IMR-90 (cell line): ENCODE measurements around the gene RFX1. TPM values are rescaled to one million over a fixed set of nuclear protein-coding genes. Genes with fewer than 3 reads are reported as not detected.

Source experiments
- ATAC-seq: fragments of 200-7000 bp; cut with Tn5 transposase; 2 replicates; pipeline ENCODE4 v1.9.1; 2020; ENCODE audit warnings: low read depth, mild to moderate bottlenecking, moderate library complexity
- BruUV-seq: library from RNA; stranded (reverse); fragments of 400-500 nt; replicated peaks from 2 replicates; lab custom pipeline; 2021; lab: Mats Ljungman, UMichigan
- CTCF ChIA-PET: fragments of 300-600 bp; formaldehyde crosslinking; extraction: SDS; loops from one replicate; lab custom pipeline; 2021; ENCODE audit warnings: antibody characterized with exemption; lab: Yijun Ruan, JAX
- POLR2A ChIA-PET: fragments of 300-600 bp; sonication (Branson Sonifier 250); formaldehyde crosslinking; loops from one replicate; lab custom pipeline; 2022; ENCODE audit warnings: antibody characterized with exemption; ENCODE audit not compliant: unreplicated experiment; lab: Charles Lee
- DNase-seq: peaks from one replicate; pipeline ENCODE4 v3.0.0; 2013
- H2AFZ ChIP-seq: replicated peaks from 2 replicates; pipeline ENCODE3; 2013; ENCODE audit warnings: low read length, mild to moderate bottlenecking; ENCODE audit not compliant: poor library complexity
- H2AK5ac ChIP-seq: 2 replicates; pipeline ENCODE4 v1.6.1; 2013; ENCODE audit warnings: low read depth, low read length, inconsistent platforms
- H2AK9ac ChIP-seq: replicated peaks from 2 replicates; pipeline ENCODE3; 2013; ENCODE audit warnings: mild to moderate bottlenecking, low read depth, low read length, moderate library complexity; ENCODE audit not compliant: poor library complexity
- H2BK120ac ChIP-seq: 2 replicates; pipeline ENCODE4 v1.6.1; 2013; ENCODE audit warnings: low read depth, low read length, inconsistent platforms
- H2BK15ac ChIP-seq: 3 replicates; pipeline ENCODE4 v1.6.1; 2013; ENCODE audit warnings: low read depth, low read length, inconsistent platforms
- H2BK20ac ChIP-seq: 2 replicates; pipeline ENCODE4 v1.6.1; 2013; ENCODE audit warnings: low read depth, mild to moderate bottlenecking, inconsistent platforms, low read length, moderate library complexity
- H2BK5ac ChIP-seq: 2 replicates; pipeline ENCODE4 v1.6.1; 2013; ENCODE audit warnings: mild to moderate bottlenecking, low read depth, low read length, inconsistent platforms; ENCODE audit not compliant: poor library complexity, severe bottlenecking
- H3K14ac ChIP-seq: replicated peaks from 2 replicates; pipeline ENCODE4 v1.6.1; 2013; ENCODE audit warnings: low read depth, low read length, inconsistent platforms
- H3K18ac ChIP-seq: 2 replicates; pipeline ENCODE4 v1.6.1; 2013; ENCODE audit warnings: low read depth, low read length, control low read depth
- H3K23ac ChIP-seq: 2 replicates; pipeline ENCODE4 v1.6.1; 2013; ENCODE audit warnings: low read depth, low read length, inconsistent platforms
- H3K27ac ChIP-seq: 2 replicates; pipeline ENCODE4 v1.5.1; 2013; ENCODE audit warnings: mild to moderate bottlenecking, control low read depth, low read length; ENCODE audit not compliant: insufficient read depth
- H3K27me3 ChIP-seq: 2 replicates; pipeline ENCODE4 v1.6.1; 2013; ENCODE audit warnings: low read length; ENCODE audit not compliant: control insufficient read depth, insufficient read depth
- H3K36me3 ChIP-seq: 2 replicates; pipeline ENCODE4 v1.6.1; 2013; ENCODE audit warnings: low read length, mixed read lengths; ENCODE audit not compliant: control insufficient read depth, insufficient read depth
- H3K4ac ChIP-seq: 2 replicates; pipeline ENCODE4 v1.6.1; 2013; ENCODE audit warnings: low read depth, low read length, inconsistent platforms
- H3K4me1 ChIP-seq: 2 replicates; pipeline ENCODE4 v1.6.1; 2013; ENCODE audit warnings: low read length, mixed read lengths; ENCODE audit not compliant: control insufficient read depth, insufficient read depth
- H3K4me2 ChIP-seq: 2 replicates; pipeline ENCODE4 v1.6.1; 2013; ENCODE audit warnings: low read depth, mild to moderate bottlenecking, control low read depth, low read length, moderate library complexity
- H3K4me3 ChIP-seq: 2 replicates; pipeline ENCODE4 v1.5.1; 2013; ENCODE audit warnings: low read depth, mild to moderate bottlenecking, control low read depth, low read length, moderate library complexity; ENCODE audit not compliant: insufficient read depth
- H3K56ac ChIP-seq: 2 replicates; pipeline ENCODE4 v1.6.1; 2013; ENCODE audit warnings: low read length, inconsistent platforms; ENCODE audit not compliant: insufficient read depth; ENCODE audit errors: extremely low read depth
- H3K79me1 ChIP-seq, 2 experiments: 2 replicates each; pipeline ENCODE4 v1.6.1; 2013; ENCODE audit warnings: low read length in 2 of 2, inconsistent platforms in 1 of 2, low read depth in 1 of 2
- H3K9ac ChIP-seq: 2 replicates; pipeline ENCODE4 v1.6.1; 2013; ENCODE audit warnings: low read depth, low read length, control low read depth
- H3K9me1 ChIP-seq: 2 replicates; pipeline ENCODE4 v1.6.1; 2013; ENCODE audit warnings: low read length, inconsistent platforms; ENCODE audit not compliant: insufficient read depth
- H3K9me3 ChIP-seq: 2 replicates; pipeline ENCODE4 v1.6.1; 2013; ENCODE audit warnings: low read length; ENCODE audit not compliant: control insufficient read depth, insufficient read depth
- H4K20me1 ChIP-seq: 2 replicates; pipeline ENCODE4 v1.6.1; 2013; ENCODE audit warnings: low read length, inconsistent platforms; ENCODE audit not compliant: insufficient read depth
- H4K5ac ChIP-seq: 2 replicates; pipeline ENCODE4 v1.6.1; 2013; ENCODE audit warnings: mild to moderate bottlenecking, low read depth, low read length, control low read depth
- H4K8ac ChIP-seq, 2 experiments: 2 replicates each; pipeline ENCODE4 v1.6.1; 2013; ENCODE audit warnings: low read depth in 2 of 2, low read length in 2 of 2, control low read depth in 1 of 2, inconsistent platforms in 1 of 2
- H4K91ac ChIP-seq: 2 replicates; pipeline ENCODE4 v1.6.1; 2013; ENCODE audit warnings: low read depth, low read length, inconsistent platforms; ENCODE audit not compliant: insufficient read depth
- FOS ChIP-seq: fragments of 150-350 bp; IDR thresholded peaks from 2 replicates; pipeline ENCODE4 v1.6.1; 2016; ENCODE audit warnings: low read depth, low read length
- MAFK ChIP-seq: IDR thresholded peaks from 2 replicates; pipeline ENCODE4 v1.6.1; 2012; ENCODE audit warnings: low read depth, low read length, improper control_type of control experiment
- WGBS, 2 experiments: methylation state at CpG; one replicate each; pipeline versions ENCODE4 v1.1.5 to v1.1.7; 2013; ENCODE audit warnings: missing lambda C conversion rate in 2 of 2; ENCODE audit not compliant: insufficient read length in 1 of 2; ENCODE audit errors: extremely low coverage in 2 of 2; 5-methylcytosine and 5-hydroxymethylcytosine counted together
- dilution Hi-C: fragments of 300-500 bp; cut with HindIII; formaldehyde crosslinking; loops from one replicate; pipeline ENCODE4 v1.14.3; 2018; ENCODE audit warnings: low sequenced_read_pairs; ENCODE audit not compliant: unreplicated experiment
- in situ Hi-C: fragments of 300-500 bp; cut with MboI; formaldehyde crosslinking; loops from 3 replicates; pipeline ENCODE4 v1.14.3; 2019; ENCODE audit warnings: low sequenced_read_pairs, inconsistent platforms, mixed read lengths
- intact Hi-C: fragments of 100-400 bp; cut with micrococcal nuclease; formaldehyde crosslinking; loops from 2 replicates; pipeline ENCODE4 v1.10.0; 2022
- polyA plus RNA-seq, 3 experiments: library from polyadenylated mRNA; depleted of rRNA; stranded (reverse); fragments of >200 nt; gene quantifications; 2 replicates each; pipeline ENCODE4 v1.2.3, GENCODE V29; 2012; ENCODE audit warnings: low replicate concordance in 1 of 3
- total RNA-seq: library from RNA; depleted of rRNA; stranded (reverse); fragments of >200 nt; gene quantifications from 2 replicates; pipeline ENCODE4 v1.2.3, GENCODE V29; 2012

Gene RFX1
- total and polyA plus RNA-seq, 2 of the 4 experiments (the other 2 are of a cell fraction): 0.36 to 3.1 TPM

GRCh38 chr19:13918726-13919411, 87.3 kb downstream of the RFX1 start:
- intact Hi-C loops (no loop called here), in situ Hi-C loops (no loop called here), dilution Hi-C loops (no loop called here)
- Histone ChIP-seq H4K91ac (no peak overlapping the region), H4K20me1 (no peaks in the 10 kb centered on the region), H2AK9ac (no peak overlapping the region), H3K9ac (no peak overlapping the region), H3K79me1 (no peaks in the 10 kb centered on the region), H3K18ac (no peak overlapping the region), H3K56ac (no peak overlapping the region), H3K14ac (no peak overlapping the region), H4K5ac (no peak overlapping the region), H4K8ac (no peak overlapping the region), H3K27me3 (no peaks in the 10 kb centered on the region), H2BK120ac (no peak overlapping the region), H3K23ac (no peak overlapping the region), H2AFZ (no peak overlapping the region), H3K4me2 (no peak overlapping the region), H3K4me3 (no peak overlapping the region), H3K27ac (no peak overlapping the region), H3K9me1 (no peaks in the 10 kb centered on the region), H3K36me3 (peaks cover 46% of the 10 kb centered on the region), H3K9me3 (peaks cover 4% of the 10 kb centered on the region), H3K4ac (no peak overlapping the region), H2BK20ac (no peak overlapping the region), H2BK15ac (no peak overlapping the region), H2AK5ac (no peak overlapping the region), H3K4me1 (peaks cover 2% of the 10 kb centered on the region; the same call in 1 of the 2 replicates), H2BK5ac (no peak overlapping the region)
- DNase-seq (no peak), ATAC-seq (no peak)
- POLR2A ChIA-PET: no interaction called here
- WGBS, 2 experiments: 92% methylated on average over 9 of the region's 34 CpGs; no CpG with 5 or more reads in 1 of the 2 experiments
- no peak for TF ChIP-seq FOS
- TF ChIP-seq MAFK: no peak
- CTCF ChIA-PET: no interaction called here
- no TSS peak for BruUV-seq
